HG03469 (cell line): ENCODE results near the gene TRAK1.
A peak's percentile ranks its signal among the peaks of the same experiment; 100 is the strongest.

Source experiments
- ATAC-seq: cut with Tn5 transposase; IDR thresholded peaks from one replicate; pipeline ENCODE4 v1.9.1; 2021; ENCODE audit warnings: mild to moderate bottlenecking, moderate library complexity, moderate number of reproducible peaks; ENCODE audit not compliant: unreplicated experiment

The TRAK1 gene

GRCh38 chr3:42194943-42195510 lies 103.9 kb downstream of the TRAK1 start:
- ATAC-seq: no peak

GRCh38 chr3:42195879-42196330 lies 104.7 kb downstream of the TRAK1 start:
- ATAC-seq: peak; percentile 55

DNA sequence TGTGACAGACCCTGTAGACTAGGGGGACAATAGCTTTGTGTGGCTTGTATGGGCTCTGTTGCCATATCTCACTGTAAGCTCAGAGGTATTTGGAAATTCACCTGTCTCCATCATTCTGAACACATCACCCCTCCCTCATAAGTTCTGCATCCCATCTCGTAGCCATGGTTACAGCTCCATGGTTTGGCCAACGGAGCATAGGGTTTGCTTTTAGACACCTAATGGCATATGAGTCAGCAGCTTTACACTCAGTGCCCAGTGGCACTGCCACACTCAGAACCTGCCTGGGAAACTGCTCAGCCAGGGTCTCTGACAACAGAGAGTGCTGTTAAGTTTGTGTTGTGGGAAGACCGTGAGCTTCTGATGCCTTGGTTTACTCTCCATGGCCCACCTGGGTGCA lies 107.6 kb downstream of the TRAK1 start:
- ATAC-seq: no peak

DNA sequence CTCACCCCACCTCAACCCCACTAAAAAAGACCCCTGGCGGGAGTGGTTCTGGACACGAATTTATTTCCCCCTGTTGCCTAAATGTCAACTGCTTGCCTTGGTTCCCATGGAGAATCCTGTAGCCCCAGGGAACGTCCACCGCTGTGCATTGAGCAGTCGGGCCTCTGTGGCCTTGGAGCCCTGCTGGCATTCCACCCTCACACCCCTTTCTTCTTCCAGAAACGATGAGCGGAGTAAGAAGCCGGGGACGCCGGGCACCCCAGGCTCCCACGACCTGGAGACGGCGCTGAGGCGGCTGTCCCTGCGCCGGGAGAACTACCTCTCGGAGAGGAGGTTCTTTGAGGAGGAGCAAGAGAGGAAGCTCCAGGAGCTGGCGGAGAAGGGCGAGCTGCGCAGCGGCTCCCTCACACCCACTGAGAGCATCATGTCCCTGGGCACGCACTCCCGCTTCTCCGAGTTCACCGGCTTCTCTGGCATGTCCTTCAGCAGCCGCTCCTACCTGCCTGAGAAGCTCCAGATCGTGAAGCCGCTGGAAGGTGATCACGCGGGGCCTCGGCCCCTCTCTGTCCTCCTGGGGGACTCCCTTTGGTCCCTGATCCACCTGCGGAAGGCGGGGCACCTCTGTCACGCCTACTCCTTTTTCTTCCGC lies 111.2 kb downstream of the TRAK1 start:
- ATAC-seq: no peak

DNA sequence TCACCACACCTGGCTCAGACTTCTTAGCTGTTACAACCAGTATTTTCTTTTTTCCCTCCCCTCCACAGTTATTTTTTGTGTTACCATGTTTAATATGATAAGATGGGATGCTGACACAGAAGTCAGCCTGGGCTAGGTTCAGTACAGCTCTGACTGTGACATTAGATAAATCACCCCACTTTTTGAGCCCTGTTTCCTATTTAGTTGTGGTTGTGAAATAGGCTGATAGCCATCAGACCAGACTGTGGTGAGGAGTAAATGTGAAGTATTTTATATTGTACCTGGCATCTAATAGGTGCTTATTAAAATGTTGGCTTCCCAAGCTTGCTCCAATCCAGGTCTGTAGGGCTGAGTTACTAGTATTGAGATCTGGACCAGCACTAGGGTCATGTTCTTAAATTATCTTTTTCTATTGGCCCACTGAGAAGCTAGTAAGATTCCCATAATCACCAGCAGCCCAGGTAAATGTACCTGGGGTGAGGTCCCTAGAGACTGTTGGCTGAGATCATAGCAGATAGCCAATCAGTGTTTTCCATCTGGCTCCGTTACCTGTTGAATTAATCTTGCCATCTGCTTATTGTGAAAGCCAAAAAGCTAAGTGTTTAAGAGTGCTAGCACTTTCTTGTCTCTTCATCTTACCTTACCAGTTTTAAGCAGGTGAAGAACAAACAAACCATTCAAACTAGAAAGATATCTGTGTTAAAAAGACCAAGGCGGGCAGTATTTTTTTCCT lies 113.9 kb downstream of the TRAK1 start:
- no peak for ATAC-seq

GRCh38 chr3:42205800-42206514 lies 114.8 kb downstream of the TRAK1 start:
- ATAC-seq: peak; percentile 43

GRCh38 chr3:42209917-42210316 lies 118.8 kb downstream of the TRAK1 start:
- no peak for ATAC-seq

DNA sequence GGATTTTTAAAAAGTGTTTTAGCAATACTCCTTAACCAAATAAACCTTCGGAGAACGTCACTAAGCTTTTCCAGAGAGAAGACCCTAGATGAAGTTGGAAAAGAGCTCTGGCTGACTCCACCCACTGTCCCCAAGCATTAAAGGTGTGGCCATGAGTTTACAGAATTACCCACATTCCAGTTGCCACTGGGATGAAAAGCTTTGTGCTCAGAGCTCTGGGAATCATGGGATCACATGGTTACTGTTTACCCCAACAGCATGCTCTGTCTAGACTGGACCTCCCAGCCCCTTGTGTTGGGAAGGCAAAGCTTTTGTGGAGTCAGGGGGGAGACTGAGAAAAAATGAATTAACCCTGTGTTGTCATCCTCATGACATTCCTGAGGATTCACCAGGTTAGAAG lies 119.6 kb downstream of the TRAK1 start:
- ATAC-seq: no peak

GRCh38 chr3:42213417-42213816 lies 122.3 kb downstream of the TRAK1 start:
- no peak for ATAC-seq

- ATAC-seq: no peak
Observed at GRCh38 chr3:42214064-42214463, 122.9 kb downstream of the TRAK1 start.

DNA sequence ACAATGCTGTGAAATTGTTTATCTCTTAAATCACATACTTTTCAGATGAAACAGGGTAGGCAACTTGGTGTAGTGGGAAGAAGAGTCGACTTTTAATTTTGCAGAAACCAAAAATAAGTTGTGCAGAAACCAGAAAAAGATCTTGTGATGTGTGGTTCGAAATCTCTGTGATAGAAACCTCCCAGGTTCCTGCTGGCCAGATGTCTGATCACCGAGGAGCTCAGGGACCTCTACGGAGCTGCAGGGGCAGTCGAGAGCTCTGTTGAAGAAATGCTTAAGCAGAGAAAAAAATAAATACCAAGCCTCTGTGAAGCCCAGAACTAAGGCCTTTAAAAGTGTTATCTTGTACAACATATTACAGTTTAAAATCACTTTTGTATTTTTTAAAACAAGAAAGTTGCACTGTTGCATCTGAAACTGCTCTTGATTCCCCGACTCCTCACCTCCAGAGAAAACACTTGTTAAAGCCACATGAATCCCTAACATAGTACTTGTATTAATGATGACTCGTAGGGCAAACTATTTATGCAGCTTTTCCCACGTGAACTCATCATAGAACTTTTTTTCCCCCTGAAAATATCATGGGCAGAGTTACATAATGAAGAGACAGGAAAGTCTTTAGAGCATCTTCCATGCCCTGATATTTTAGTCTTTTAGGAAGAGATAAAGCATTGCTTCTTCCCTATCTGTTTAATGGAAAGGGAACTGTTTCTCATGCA lies 123.6 kb downstream of the TRAK1 start:
- ATAC-seq: no peak

DNA sequence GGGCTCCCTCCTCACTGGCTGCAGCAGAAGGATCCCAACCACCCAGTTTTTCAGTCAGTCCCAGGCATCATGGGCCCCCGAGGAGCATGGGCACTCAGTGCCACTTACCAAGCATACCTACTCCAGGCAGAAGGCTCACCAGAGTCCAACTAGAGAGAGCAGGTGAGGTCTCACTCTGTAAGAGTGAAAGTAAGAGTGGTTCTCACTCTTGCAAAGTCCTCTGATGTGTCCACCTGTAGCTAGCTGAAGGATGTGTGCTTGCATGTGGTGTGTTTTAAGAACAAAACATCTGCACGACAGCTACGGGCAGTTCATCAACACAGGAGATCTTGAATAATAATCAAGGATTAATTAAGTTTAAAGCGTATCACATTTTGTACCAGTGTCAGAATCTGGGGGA lies 125.1 kb downstream of the TRAK1 start:
- ATAC-seq: no peak

DNA sequence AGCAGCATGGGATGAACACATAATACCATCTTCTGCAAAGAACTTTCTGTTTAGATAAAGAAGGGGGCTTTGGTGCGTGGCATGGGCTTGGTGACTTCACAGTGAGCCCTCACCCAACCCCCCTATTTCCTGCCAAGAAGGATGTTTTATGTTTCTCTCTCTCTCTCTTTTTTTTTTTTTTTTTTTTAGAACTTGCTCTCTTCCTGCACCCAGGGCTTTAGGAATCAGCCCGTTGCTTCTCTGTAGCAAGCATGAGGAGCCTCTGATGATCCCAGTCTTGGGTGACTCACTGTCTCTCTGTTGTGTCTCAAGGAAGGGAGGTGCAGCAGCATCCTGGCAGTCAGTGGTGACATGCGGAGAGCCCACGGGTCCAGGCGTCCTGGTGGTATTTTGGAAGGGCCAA lies 125.8 kb downstream of the TRAK1 start:
- no peak for ATAC-seq

DNA sequence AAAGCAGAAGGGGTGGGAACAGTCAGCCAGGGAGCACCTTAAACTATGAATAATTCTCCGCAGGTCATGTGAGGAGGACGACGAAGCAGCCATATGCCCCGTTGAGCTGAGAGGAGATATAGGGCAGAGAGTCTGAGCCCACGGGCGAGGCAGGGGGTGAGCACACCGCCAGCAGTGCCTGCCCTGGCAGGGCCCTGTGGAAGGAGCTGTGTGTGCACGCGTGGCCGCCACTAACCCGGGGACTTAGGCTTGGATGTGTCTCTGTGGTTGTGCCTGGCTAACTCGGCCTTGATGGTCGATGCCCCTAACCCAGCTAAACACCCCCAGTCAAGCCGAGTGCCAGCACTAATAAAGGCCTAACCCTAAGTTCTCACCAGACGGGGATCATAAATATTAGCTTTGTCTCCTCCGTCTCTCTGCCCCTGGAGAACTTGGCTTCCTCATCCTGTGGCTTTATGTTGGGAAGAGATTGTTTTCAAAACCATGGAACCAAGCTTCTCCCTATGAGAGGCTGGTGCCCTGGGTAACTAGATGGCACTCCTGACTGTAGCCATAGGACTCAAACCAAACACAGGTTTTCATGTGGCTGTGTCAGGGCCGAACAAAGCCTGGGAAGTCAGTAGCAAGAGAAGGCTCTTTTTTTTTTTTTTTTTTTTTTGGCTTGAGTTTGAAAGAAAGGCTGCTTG lies 129.4 kb downstream of the TRAK1 start:
- no peak for ATAC-seq

GRCh38 chr3:42222942-42223693 lies 132.0 kb downstream of the TRAK1 start:
- ATAC-seq: no peak

DNA sequence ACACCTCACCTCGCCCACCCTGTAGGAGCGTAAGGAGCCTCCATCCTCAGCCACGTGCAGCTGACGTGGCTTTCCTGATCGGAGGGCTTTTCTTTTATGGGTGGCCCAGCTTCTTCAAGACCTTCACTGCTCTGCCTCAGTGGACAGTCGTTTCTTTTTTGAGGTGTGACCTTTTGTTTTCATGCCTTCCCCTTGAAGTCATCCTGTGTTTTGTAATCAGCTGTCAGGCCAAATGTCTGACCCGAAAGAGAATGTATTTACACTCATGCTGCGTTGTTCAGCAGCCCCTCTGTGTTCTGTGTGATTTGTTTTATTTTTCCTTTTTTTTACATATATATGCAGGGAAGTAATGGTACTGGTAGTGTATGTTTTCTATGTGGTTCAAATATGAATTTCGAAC lies 133.0 kb downstream of the TRAK1 start:
- no peak for ATAC-seq

DNA sequence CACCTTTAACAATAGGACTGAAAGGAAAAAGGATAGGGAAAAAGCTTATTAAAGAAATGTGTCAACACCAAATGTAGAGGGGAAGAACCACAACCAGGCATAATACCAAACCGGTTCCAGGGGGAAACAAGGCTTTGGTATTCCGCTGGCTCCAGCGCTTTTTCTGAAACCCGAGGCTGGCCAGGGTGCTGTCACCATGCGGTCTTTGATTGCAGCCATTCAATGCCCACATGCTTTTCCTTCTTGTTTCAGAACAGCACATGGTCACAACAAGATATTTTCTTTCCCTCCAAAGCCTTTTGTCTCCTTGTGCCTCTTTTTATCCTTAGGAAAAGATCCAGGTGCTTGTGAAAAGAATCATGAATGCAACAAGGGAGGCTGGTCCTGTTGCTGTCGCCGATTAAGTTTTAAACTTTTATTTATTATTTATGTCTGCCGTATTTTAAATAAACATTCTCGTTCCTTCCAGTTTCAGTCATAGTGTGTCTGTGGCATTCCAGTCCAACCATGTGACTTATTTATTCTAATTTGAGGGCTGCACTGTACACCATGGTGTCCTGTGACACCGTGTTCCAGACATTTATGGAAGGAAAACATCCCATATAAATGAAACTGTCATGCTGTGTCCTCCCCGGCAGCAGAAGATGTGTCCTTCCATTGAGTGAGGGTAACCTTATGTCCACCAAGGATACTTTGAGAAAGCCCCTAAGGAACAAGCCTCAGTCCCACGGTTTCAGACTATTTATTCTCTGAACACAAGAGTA lies 133.7 kb downstream of the TRAK1 start:
- ATAC-seq: no peak

DNA sequence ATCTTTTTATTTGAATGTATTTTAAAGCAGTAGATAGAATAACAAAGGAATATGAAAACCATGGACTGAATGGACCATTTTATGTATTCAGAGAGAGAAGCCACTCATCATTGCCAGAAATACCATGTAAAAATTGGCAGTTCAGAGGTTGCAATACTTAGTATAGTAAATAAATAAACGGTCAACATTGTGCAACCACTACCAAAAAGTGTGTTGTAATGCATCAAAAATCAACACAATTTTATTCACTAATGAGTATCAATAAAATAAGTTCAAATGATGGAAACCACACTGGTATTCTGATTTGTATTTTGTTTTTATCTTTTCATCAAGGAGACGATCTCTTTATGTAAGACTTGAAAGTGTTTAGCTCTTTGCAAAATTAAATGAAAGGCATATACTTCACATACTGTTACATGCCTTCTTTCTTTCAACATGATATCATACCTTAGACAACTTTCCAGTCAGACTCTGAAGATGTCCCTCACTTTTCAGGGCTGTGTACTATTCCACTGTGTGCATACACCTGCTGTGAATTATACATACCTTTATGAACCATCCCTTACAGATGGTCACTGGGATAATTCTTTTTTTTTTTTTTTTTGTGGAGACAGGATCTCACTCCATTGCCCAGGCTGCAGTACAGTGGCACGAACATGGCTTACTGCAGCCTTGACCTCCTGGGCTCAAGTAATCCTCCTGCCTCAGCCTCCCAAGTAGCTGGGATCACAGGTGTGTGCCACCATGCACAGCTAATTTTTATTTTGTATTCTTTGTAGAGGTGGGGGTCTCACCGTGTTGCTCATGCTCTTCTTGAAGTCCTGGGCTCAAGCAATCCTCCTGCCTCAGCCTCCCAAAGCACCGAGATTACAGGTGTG lies 134.6 kb downstream of the TRAK1 start:
- no peak for ATAC-seq
